Measurements from ENCODE around the gene RAMP1.

RAMP1 gene

DNA sequence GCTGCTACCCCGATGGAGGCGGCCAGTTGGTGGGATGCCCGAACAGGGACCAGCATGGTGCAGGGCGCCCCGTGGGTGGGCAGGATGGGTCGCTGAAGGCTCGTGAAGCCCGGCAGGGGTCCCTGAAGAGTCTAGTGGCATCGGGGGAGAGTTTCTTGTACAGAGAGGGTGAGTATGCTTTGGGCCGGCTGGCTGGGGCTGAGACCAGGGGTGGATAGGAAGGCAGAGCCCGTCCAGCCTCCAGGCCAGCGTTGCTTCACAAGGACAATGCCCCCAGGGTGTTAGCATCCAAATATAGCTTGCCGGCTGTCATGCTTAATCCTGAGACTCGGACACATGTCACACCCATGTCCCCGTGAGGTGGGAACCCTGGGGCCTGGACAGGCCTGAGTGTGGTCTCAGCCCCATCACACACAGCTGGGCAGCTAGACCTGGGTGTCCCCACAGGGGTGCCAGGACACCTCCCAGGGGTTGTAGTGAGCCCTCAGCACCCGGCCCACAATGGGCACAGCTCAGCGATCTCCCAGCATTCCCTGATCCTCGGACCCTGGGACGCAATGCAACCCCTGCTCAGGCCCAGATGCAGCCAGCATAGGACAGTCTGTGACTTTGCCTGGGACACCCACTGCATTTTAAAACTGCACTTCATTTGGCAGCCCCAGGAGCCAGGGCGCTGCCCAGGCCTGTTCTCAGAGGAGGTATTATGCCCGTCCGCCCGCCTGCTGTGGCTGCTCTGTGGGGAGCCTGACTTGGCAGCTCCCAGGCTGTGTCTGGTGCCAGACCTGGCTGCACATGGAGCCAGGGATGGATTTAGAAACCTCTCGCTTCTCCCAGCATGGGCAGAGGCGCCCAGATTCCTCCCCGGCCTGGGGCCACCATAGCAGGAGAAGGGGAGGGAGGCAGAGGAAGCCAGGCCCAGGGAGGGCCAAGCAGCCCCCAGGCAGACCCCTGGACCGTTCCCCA, 36.4 kb downstream of the RAMP1 start:
- no peak for DNase-seq (ENCODE audit: low spot score)

DNA sequence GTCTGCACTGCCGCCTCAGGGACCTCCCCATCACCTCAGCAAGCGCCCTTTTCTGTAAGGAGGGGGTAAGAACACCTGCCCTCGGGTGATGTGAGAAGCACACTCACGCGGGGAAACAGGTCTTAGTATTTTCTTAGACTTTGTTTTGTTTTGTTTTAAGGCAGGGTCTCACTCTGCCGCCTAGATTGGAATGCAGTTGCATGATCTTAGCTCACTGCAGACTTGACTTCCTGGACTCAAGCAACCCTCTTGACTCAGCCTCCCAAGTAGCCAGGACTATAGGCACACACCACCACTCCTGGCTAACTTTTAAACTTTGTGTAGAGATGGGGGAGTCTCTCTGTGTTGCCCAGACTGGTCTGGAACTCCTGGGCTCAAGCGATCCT, 37.1 kb downstream of the RAMP1 start:
- DNase-seq (ENCODE audit: low spot score): no peak

DNA sequence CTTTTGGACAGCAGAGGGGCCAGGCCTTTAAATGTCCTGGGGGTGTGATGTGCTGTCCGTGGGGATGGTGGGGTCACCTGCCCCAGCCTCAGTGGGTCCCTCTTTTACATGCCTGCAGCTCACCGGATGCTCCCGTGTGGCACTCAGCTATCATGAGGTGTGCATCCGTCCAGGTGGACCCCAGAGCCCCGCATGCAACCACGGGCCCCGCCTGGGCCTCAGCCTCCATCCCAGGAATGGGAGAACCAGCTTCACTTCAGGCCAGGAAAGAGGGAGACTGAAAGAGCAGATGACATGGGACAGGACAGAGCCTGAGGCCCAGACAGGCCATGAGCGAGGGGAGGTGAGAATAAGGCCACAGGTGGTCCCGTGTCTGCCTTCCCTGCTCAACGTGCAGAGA, 37.5 kb downstream of the RAMP1 start:
- DNase-seq (ENCODE audit: low spot score): no peak

DNA sequence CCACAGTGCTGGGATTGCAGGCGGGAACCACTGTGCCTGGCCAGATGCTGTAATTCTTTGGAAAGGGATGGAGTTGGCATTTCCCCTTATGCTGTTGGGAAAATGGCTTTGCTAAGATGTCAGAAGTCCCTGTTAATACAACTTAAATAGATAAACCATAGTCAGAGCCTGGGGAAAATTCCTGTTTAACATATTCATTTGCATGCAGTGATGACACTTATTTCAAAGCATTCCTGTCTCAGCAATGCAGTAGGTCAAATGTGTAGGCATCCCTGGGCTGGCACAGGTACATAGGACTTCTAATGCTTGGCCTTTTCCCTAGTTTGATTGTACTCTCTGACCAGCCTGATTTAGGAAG, 38.6 kb downstream of the RAMP1 start:
- no peak for DNase-seq (ENCODE audit: low spot score)

DNA sequence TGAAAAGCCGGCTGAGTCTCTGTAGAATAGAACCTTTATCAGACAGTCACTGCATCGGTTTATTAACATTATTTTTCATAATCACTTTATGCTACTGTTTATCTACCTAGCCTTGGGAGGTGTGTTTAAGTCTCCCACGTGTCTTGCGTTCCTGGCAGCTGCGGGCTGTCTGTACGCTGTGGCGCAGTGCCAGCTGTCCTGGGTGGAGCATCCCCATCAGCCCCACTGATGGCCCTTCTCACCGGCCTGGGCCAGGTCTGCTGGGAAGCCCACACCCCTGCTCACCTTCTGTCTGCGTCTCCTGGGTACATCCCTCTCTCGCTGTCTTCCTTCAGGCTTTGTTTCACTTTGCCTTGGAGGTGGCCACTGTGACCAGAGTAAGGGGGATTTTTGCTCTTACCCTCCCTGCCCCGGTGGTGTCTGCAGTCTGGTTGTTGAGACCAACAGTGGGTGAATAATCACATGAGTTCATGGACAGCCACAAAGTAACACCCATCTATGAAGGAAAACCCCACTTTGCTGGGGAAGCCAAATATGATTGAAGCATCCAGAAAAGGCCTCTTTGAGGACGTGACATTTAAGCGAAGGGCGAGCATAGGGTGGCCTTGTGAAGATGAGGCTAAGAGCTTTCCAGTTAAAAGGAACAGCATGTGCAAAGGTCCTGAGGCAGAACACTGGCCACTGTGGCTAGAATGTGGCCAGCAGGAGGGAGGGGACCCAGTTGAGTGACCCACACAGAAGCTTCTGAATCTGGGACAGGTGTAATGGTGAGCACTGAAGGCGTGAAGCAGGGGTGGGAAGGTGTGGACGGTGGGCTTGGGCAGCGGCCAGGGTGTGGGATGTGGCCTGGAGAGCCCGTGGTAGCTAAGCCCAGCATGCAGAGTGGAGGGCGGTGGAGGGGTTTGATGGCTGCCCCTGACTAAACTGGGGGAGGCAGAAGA, 41.7 kb downstream of the RAMP1 start:
- no peak for DNase-seq (ENCODE audit: low spot score)

DNA sequence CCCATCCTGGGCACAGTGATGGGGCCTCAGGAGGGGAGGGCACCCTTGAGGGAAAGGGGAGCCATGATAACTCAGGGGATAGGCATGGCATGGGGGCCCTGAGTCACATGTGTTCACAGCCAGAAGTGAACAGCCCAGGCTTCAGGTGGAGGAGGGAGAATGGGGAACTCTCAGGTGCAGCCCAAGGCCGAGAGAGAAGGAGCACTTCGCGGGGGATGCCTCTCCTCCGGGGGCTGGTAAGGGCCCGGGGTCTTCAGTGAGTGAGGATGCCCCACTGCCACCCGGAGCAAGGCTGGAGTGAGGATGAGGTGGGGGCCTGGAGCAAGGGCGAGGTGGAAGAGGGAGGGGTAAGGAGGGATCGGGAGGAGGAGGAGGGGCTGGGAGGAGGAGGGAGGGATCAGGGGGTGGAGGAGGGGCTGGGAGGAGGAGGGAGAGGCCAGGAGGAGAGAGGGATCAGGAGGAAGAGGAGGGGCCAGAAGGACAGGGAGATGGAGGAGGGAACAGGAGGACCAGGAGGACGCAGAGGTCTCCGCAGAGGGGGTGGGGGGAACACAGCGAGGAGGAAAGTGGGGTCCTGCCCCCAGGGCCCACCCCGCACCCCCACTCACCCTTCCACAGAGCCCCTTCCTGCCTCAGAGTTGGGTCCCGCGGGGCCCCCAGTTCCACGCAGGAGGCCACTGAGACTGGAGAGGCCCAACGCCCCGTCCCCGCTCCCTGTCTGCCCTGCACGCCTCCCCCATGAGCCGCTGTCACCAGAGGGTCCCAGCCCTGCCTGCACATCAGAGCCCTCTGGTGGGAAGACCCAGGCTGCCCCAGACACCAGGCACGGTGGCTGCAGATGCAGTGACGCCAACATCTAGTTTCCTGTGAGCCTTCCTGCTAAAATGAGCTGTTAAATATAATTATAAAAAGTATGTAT, 42.8 kb downstream of the RAMP1 start:
- DNase-seq (ENCODE audit: low spot score): no peak

DNA sequence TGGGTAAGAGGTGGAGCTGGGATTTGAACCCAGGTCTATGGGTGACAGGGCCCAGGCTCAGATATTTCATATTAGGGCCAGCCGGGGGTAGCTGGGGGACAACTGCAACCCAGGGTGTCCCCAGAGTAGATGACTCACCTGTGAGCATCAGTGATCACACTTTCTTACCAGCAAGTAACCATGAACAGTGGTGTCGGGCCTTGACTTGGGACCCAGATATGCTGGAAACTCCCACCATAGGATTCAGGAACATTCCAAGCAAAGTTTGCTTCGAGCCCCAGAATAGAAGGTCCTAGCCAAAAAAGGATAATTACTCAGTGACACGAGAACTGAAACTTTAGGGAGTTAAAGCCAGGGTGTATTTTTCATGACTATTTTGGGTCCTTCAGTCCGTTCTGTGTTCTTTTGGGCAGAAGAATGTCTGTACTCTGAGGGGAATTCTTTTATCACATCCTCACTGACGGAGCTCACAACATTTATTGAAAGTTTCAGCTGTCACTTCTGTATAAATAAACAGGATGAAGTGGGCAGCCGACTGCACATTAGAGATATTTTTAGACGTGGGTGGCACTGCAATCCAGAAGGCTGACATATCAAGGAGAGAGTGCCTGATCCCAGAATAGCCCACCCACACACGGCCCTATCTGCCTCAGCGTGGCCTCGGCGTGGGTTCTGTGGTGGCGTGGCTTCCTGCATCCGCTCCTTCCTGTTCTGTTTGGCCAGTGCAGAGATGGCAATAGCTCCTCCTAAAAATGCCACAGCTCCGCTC, 45.6 kb downstream of the RAMP1 start:
- DNase-seq (ENCODE audit: low spot score): peak; percentile 9

DNA sequence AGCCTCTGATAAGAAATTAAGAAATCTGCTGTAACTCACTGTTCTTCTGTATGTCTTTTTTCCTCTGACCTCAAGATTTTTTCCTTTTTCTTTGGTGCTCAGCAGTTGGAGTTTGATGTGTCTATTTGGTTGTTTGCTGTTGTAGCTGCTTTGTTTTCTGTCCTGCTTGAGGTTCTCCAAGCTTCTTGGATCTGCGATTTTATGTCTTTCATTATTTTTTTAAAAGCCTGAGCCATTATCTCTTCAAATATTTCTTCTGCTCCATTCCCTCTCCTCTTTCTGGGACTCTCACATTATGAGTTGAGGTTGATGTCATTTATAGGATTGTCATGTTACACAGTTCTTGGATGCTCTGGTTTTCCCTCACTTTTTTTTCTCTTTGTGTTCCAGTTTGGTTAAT, 47.7 kb downstream of the RAMP1 start:
- DNase-seq (ENCODE audit: low spot score): no peak

DNA sequence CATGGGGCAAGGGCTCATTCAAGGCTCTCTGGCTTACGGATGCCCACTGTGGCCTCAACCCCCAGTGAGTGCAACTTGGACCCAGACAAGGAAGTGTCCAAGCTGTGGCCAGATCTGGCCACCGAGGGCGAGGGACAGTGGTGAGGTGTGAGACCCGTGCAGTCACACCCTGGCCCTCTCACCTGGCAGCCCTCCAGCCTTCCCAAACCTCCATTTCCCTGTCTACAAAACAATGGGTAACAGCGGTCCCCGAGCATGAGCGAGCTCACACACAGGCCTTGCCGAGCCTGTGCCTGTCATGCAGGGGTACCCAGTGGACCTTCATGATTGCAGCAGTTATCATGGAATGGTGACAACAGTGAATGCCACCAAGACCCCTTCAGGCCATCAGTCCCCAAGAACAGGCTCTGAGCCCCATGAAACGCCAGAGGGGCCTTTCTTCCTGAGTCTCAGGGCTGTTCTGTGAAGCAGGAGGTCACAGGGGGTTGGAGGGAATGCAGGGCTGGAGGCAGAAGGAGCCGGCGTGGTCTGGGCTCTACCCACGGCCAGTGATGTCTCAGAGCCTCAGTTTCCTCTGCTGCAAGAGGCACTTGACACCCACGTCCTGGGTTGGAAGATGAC, 49.8 kb downstream of the RAMP1 start:
- DNase-seq (ENCODE audit: low spot score): no peak

DNA sequence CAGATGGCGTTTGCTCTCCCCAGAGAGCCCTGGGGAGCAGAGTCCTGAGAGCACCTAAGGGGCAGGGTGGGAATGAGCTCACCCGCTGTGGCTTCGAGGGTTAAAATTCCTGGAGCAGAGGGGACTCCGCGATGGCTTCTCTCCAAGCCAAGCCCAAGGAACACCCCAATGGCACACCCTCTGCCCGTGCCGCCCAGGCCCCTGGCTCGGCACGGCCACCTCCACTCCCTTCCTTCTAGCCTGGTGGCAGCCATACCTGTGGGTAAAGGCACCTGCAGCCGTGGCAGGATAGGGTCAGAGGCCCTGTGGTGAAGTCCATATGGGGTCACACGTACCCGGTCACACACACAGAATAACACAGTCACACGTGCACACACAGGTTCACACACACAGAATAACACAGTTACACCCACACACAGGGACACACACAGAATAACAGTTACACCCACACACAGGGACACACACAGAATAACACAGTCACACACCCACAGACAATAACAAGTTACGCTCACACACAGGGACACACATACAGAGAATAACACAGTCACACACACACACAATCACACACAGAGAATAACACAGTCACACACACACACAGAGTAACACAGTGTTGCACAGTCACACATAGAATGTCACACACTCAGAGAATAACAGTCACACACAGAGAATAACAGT, 50.5 kb downstream of the RAMP1 start:
- DNase-seq (ENCODE audit: low spot score): no peak

DNA sequence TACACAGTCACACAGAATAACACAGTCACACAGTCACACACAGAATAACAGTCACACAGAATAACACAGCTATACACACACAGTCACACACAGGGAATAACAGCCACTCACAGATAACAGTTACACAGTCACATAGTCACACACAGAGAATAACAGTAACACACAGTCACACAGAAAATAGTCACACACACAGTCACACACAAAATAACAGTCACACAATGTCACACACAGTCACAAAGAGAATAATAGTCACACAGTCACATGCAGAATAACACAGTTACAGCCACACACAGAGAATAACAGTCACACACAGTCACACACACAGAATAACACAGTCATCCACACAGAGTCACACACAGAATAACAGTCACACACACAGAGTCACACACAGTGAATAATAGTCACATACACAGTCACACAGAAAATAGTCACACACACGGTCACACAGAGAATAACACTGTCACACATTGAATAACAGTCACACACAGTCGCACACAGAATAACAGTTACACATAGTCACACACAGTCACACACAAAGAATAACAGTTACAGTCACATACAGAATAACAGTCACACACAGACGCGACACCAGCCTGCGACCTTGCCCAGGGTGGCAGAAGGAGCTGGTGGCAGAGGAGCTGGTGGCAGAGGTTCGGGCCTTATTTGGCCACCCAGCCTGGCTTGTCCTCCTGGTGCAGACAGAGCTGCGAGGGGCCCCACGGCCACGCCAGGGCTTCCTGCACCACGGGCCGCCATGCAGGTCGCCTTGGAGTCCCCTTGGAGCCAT, 51.3 kb downstream of the RAMP1 start:
- DNase-seq (ENCODE audit: low spot score): no peak

DNA sequence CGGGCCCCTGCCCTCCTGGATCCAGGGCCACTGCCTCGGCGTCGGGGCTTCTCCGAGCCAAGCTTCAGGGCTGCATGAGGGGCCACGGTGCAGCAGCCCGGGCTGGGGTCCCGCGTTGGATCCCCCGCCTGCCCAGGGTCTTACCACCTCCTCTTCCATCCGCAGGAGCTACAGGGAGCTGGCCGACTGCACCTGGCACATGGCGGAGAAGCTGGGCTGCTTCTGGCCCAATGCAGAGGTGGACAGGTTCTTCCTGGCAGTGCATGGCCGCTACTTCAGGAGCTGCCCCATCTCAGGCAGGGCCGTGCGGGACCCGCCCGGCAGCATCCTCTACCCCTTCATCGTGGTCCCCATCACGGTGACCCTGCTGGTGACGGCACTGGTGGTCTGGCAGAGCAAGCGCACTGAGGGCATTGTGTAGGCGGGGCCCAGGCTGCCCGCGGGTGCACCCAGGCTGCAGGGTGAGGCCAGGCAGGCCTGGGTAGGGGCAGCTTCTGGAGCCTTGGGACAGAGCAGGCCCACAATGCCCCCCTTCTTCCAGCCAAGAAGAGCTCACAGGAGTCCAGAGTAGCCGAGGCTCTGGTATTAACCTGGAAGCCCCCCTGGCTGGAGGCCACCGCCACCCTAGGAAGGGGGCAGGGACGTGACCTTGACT, 52.1 kb downstream of the RAMP1 start:
- no peak for DNase-seq (ENCODE audit: low spot score)

DNA sequence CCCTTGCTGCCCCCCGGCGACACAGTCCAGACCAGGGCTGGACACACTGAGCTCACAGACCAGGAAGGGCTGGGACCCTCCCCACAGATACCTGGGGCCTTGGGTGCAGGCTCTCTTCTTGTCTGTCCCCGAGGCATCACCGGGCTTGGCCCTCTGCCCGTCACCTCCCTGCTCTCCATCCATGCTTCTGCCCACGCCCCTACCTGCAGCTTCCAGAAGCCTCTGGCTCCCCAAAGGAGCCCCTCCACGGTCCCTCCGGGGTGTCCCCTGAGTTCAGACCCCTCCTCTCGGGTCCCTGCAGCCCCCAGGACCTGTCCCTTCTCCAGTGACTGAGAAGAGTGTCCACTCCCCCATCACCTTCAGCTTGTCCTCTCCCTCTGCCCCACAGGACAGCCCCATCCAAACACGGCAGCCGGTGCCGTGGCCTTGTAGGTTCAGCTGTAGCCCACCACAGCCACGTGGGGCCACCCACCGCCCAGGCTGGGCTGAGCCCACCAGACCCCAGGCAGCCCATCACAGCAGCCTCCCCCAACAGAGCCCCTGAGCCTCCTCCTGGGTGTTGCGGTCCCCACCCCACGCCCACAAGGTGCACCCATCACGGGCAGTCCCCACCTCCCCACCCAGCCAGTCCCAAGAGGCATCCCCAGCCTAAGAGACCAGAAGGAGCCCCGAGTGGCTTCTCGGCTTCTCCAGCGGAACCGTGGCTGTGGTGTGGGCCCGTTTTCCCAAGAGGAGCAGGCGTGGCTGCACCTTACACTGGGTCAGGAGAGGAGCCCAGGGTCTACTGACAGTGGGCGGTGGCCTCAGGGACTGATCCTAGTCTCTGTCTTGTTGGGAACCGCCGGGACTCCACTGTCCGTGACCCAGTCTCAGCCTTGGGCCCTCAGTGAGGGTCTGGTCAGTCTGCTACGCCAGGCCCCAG, 53.1 kb downstream of the RAMP1 start:
- no peak for DNase-seq (ENCODE audit: low spot score)

DNA sequence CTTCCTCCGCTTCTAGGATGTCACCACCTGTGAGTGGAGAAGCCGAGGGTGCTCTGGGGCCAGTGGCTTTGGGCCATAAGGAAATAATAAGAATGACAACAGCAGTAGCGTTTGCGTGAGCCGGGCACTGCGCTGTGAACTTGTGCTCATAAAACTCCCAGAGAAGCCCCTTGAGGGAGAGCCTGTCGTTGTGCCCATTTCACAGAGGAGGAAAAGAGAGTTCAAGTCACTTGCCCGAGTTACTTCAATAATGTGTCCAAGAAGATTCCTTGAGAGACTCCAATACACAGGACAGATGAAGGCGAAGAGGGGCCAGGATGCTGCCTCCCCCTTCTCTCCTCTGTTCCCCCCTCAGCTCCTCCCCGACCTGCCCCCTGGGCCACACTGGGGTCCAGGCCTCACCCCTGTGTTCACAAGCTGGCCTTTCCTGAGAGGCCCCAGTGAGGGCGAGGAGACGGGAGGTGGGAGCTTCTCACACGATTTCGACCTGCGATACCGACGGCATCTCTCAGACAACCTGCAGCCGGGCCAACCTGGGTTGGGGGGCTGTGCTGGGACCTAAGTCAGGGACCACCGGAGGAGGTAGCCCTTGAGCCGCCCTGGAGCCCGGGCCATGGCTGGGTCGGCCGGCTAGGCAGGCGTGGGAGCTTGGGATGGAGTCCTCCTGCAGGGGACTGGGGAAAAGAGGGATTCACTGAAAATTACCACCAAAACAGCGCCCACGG, 53.9 kb downstream of the RAMP1 start:
- DNase-seq (ENCODE audit: low spot score): no peak

DNA sequence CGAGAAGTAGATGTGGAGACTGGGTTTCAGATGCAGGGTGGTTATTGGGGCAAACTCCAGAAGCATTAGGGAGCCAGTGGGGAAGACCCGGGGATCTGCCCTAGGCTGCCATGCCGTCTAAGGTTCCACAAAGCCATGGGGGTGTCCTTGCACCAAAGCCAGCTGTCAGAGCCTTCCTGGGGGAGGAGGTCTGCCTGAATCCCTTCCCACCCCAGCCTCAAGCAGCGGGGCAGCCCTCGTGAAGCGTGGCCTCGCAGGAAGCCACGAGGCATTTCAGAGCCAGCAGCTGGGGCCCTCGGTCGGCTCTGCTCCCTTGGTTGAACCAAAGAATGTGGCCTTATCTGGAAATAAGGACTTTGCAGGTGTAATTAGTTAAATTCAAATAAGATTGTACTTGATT, 56.2 kb downstream of the RAMP1 start:
- DNase-seq (ENCODE audit: low spot score): no peak

DNA sequence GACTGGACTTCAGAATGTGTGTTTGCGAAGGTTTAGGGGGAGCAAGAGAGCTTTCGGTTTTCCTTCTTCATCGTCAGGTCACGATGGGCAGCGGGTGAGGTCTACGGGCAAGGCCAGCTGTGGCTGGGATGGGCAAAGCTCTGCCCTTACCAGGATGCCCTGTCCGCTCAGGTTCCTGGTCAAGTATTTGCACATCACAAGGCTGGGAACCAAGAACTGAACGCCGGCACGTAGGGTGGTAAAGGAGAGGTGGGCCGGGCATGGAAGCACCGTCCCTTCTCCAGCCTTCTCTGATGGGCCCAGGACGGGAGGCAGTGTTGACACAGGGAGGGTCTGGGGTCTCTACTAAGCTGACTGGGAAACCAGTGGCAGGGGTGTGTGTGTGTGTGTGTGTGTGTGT, 56.9 kb downstream of the RAMP1 start:
- DNase-seq (ENCODE audit: low spot score): no peak

Data from activated CD4-positive, alpha-beta T cell treated with anti-CD3 and anti-CD28 coated beads, Interleukin-2, Interleukin-4, amounts not matched to agents 100 ng/mL and 50 ng/mL, durations not matched to agents 16 hours and 8 hours (primary cell).